AG09309 (cell line): ENCODE data around the gene TRDN.

Experiments
- DNase-seq: peaks from one replicate; pipeline ENCODE4 v3.0.0-alpha.2; 2010; ENCODE audit warnings: low read depth
- H3K4me3 ChIP-seq: 2 replicates; pipeline ENCODE4 v1.5.1; 2011; ENCODE audit warnings: mild to moderate bottlenecking, low read depth, low read length, moderate library complexity; ENCODE audit not compliant: control insufficient read depth
- CTCF ChIP-seq: IDR thresholded peaks from 2 replicates; pipeline ENCODE4 v1.5.1; 2011; ENCODE audit warnings: mild to moderate bottlenecking, low read depth, low read length, inconsistent platforms; ENCODE audit not compliant: insufficient read depth, control insufficient read depth; ENCODE audit errors: missing control alignments

The TRDN gene

GRCh38 chr6:123383718-123384117 is 253.0 kb downstream of the TRDN start:
- TF ChIP-seq CTCF: no peak
- DNase-seq: no peak

GRCh38 chr6:123380257-123380656 is 256.5 kb downstream of the TRDN start:
- TF ChIP-seq CTCF: no peak
- H3K4me3 ChIP-seq: no peak overlapping the region
- DNase-seq: no peak

More at GRCh38 chr6:123383718-123384117, 253.0 kb downstream of the TRDN start:
- no peak overlapping the region for H3K4me3 ChIP-seq

GRCh38 chr6:123372737-123373136 is 264.0 kb downstream of the TRDN start:
- no peak overlapping the region for H3K4me3 ChIP-seq
- DNase-seq: no peak
- TF ChIP-seq CTCF: no peak

- no peak for DNase-seq
- H3K4me3 ChIP-seq: no peak overlapping the region
- TF ChIP-seq CTCF: no peak
Measured at GRCh38 chr6:123363912-123364311, 272.8 kb downstream of the TRDN start.

GRCh38 chr6:123360359-123360758 is 276.4 kb downstream of the TRDN start:
- no peak for DNase-seq
- no peak overlapping the region for H3K4me3 ChIP-seq
- TF ChIP-seq CTCF: no peak

- no peak for TF ChIP-seq CTCF
- no peak for DNase-seq
- no peak overlapping the region for H3K4me3 ChIP-seq
Measured at GRCh38 chr6:123352705-123353104, 284.0 kb downstream of the TRDN start.

- no peak for TF ChIP-seq CTCF
- DNase-seq: no peak
- no peak overlapping the region for H3K4me3 ChIP-seq
Measured at GRCh38 chr6:123352279-123352678, 284.5 kb downstream of the TRDN start.
